Liver (tissue), 9 donors: ENCODE data around the gene SORCS2. TPM values are rescaled to one million over a fixed set of nuclear protein-coding genes. Genes with fewer than 3 reads are reported as not detected.

Source experiments
- DNase-seq: peaks from one replicate; pipeline ENCODE4 v3.0.0-alpha.2; 2017; ENCODE audit warnings: low spot score
- H3K27ac ChIP-seq, 2 donors: one replicate each; pipeline ENCODE4 v1.7.0; 2013; ENCODE audit warnings: inconsistent platforms in 2 of 2, low read length in 2 of 2, control low read depth in 1 of 2, low read depth in 1 of 2, mild to moderate bottlenecking in 1 of 2
- H3K27me3 ChIP-seq, 4 donors: one replicate each; pipeline versions ENCODE4 v1.6.1 to v1.7.0; 2013; ENCODE audit warnings: low read length in 3 of 4, inconsistent platforms in 1 of 4, mild to moderate bottlenecking in 1 of 4, moderate library complexity in 1 of 4; ENCODE audit not compliant: control insufficient read depth in 4 of 4, insufficient read depth in 4 of 4
- H3K36me3 ChIP-seq, 4 donors: one replicate each; pipeline versions ENCODE4 v1.6.1 to v1.7.0; 2013; ENCODE audit warnings: low read length in 3 of 4, mild to moderate bottlenecking in 3 of 4, low read depth in 1 of 4, moderate library complexity in 1 of 4; ENCODE audit not compliant: control insufficient read depth in 4 of 4, insufficient read depth in 3 of 4
- H3K4me1 ChIP-seq, 4 donors: one replicate each; pipeline versions ENCODE4 v1.6.1 to v1.7.0; 2013; ENCODE audit warnings: low read length in 3 of 4, mild to moderate bottlenecking in 3 of 4, moderate library complexity in 1 of 4; ENCODE audit not compliant: control insufficient read depth in 4 of 4, insufficient read depth in 4 of 4
- H3K4me3 ChIP-seq, 3 donors: one replicate each; pipeline versions ENCODE4 v1.6.1 to v1.7.0; 2013; ENCODE audit warnings: low read length in 3 of 3, control low read depth in 1 of 3, low read depth in 1 of 3, mild to moderate bottlenecking in 1 of 3
- H3K9ac ChIP-seq, 2 donors: one replicate each; pipeline ENCODE4 v1.7.0; 2013; ENCODE audit warnings: low read length in 2 of 2, mild to moderate bottlenecking in 2 of 2, moderate library complexity in 2 of 2, control low read depth in 1 of 2, low read depth in 1 of 2
- H3K9me3 ChIP-seq, 4 donors: one replicate each; pipeline versions ENCODE4 v1.6.1 to v1.7.0; 2013; ENCODE audit warnings: low read length in 3 of 4; ENCODE audit not compliant: control insufficient read depth in 4 of 4
- ATF3 ChIP-seq: IDR thresholded peaks from 2 replicates; pipeline ENCODE4 v1.6.1; 2016; ENCODE audit warnings: antibody characterized with exemption
- CTCF ChIP-seq: fragments of 150-350 bp; IDR thresholded peaks from 2 replicates; pipeline ENCODE4 v1.5.1; 2017; ENCODE audit warnings: improper control_type of control experiment, low read depth, low read length; ENCODE audit not compliant: missing input control
- EGR1 ChIP-seq, 2 donors: IDR thresholded peaks; 2 replicates each; pipeline ENCODE4 v1.6.1; 2016 to 2018; ENCODE audit warnings: antibody characterized with exemption in 2 of 2, low read depth in 2 of 2
- FOXA1 ChIP-seq: IDR thresholded peaks from 2 replicates; pipeline ENCODE4 v1.6.1; 2016; ENCODE audit warnings: antibody characterized with exemption
- FOXA2 ChIP-seq: IDR thresholded peaks from 2 replicates; pipeline ENCODE4 v1.6.1; 2016; ENCODE audit warnings: antibody characterized with exemption
- GABPA ChIP-seq, 2 donors: IDR thresholded peaks in 1 of 2; conservative IDR thresholded peaks in 1 of 2; 2 replicates each; pipeline ENCODE4 v1.6.1; 2016; ENCODE audit warnings: antibody characterized with exemption in 2 of 2, mild to moderate bottlenecking in 1 of 2, moderate library complexity in 1 of 2
- HNF4A ChIP-seq, 2 donors: conservative IDR thresholded peaks; 2 replicates each; pipeline ENCODE4 v1.6.1; 2016; ENCODE audit warnings: antibody characterized with exemption in 2 of 2, mild to moderate bottlenecking in 2 of 2
- HNF4G ChIP-seq: IDR thresholded peaks from 2 replicates; pipeline ENCODE4 v1.6.1; 2016; ENCODE audit warnings: antibody characterized with exemption
- JUND ChIP-seq, 2 donors: IDR thresholded peaks; 2 replicates each; pipeline ENCODE4 v1.6.1; 2016; ENCODE audit warnings: antibody characterized with exemption in 2 of 2
- MAX ChIP-seq: IDR thresholded peaks from 2 replicates; pipeline ENCODE4 v1.6.1; 2016; ENCODE audit warnings: antibody characterized with exemption
- NR2F2 ChIP-seq: IDR thresholded peaks from 2 replicates; pipeline ENCODE4 v1.6.1; 2016; ENCODE audit warnings: antibody characterized with exemption
- RAD21 ChIP-seq, 2 donors: IDR thresholded peaks; 2 replicates each; pipeline ENCODE4 v1.6.1; 2016; ENCODE audit warnings: antibody characterized with exemption in 2 of 2, mild to moderate bottlenecking in 2 of 2
- REST ChIP-seq: IDR thresholded peaks from 2 replicates; pipeline ENCODE4 v1.6.1; 2016; ENCODE audit warnings: antibody characterized with exemption, mild to moderate bottlenecking
- RXRA ChIP-seq, 2 donors: IDR thresholded peaks; 2 replicates each; pipeline ENCODE4 v1.6.1; 2017 to 2018; ENCODE audit warnings: antibody characterized with exemption in 2 of 2, mild to moderate bottlenecking in 1 of 2
- SP1 ChIP-seq: IDR thresholded peaks from 2 replicates; pipeline ENCODE4 v1.6.1; 2018; ENCODE audit warnings: antibody characterized with exemption, mild to moderate bottlenecking
- TAF1 ChIP-seq: conservative IDR thresholded peaks from 2 replicates; pipeline ENCODE4 v1.6.1; 2016; ENCODE audit warnings: antibody characterized with exemption, mild to moderate bottlenecking
- YY1 ChIP-seq: IDR thresholded peaks from 2 replicates; pipeline ENCODE4 v1.6.1; 2016; ENCODE audit warnings: antibody characterized with exemption, mild to moderate bottlenecking
- ZBTB33 ChIP-seq: IDR thresholded peaks from 2 replicates; pipeline ENCODE4 v1.6.1; 2016; ENCODE audit warnings: antibody characterized with exemption
- WGBS: extraction: QIAGEN DNeasy Blood & Tissue Kit; methylation state at CpG from one replicate; pipeline ENCODE4 v1.1.7; 2013; 5-methylcytosine and 5-hydroxymethylcytosine counted together
- polyA plus RNA-seq, 2 donors: library from polyadenylated mRNA; stranded (reverse) in 1 of 2; unstranded in 1 of 2; fragments of 200-250 nt in 1 of 2; fragments of >200 nt in 1 of 2; fragmentation: Nextera tagmentation in 1 of 2; extraction: Ambion mirVana in 1 of 2; gene quantifications; one replicate each; pipeline versions ENCODE4 v1.2.1 to v1.2.3, GENCODE V29; 2013 to 2015
- total RNA-seq, 2 donors: library from RNA; depleted of rRNA; stranded (reverse); fragments of >200 nt; gene quantifications; one replicate each; pipeline ENCODE4 v1.2.3, GENCODE V29; 2014
- donor health status: healthy.
- donor health status: healthy.
- donor health status: healthy.
- donor health status: healthy.
- donor health status: healthy.

Gene SORCS2
- total and polyA plus RNA-seq, 4 donors, result 0.10 to 1.4 (median 0.92) TPM

GRCh38 chr4:7233601-7234000 lies 41.3 kb downstream of the SORCS2 start:
- WGBS, result 92% methylated on average over 12 of the region's 12 CpGs
- Histone ChIP-seq H3K27me3 (no peaks in the 10 kb centered on the region), H3K27ac (no peak overlapping the region), H3K9me3 (no peaks in the 10 kb centered on the region), H3K9ac (no peak overlapping the region), H3K4me3 (no peak overlapping the region), H3K4me1 (no peaks in the 10 kb centered on the region), H3K36me3 (no peaks in the 10 kb centered on the region)
- DNase-seq, result no peak
- TF ChIP-seq TAF1, result no peak
- TF ChIP-seq YY1, result no peak
- no peak for TF ChIP-seq ZBTB33
- TF ChIP-seq MAX, result no peak
- no peak for TF ChIP-seq FOXA2
- TF ChIP-seq HNF4A (conservative IDR thresholded peaks at IDR 0.05), result no peak
- TF ChIP-seq HNF4G, result no peak
- no peak for TF ChIP-seq RXRA (IDR thresholded peaks at IDR 0.05)
- TF ChIP-seq GABPA (IDR thresholded peaks at IDR 0.05 in 1 of 2, conservative IDR thresholded peaks at IDR 0.05 in 1 of 2), result no peak
- no peak for TF ChIP-seq JUND (IDR thresholded peaks at IDR 0.05)
- no peak for TF ChIP-seq CTCF
- no peak for TF ChIP-seq REST
- no peak for TF ChIP-seq NR2F2

- Histone ChIP-seq H3K27me3 (no peaks in the 10 kb centered on the region), H3K27ac (no peak overlapping the region), H3K4me1 (no peaks in the 10 kb centered on the region), H3K36me3 (no peaks in the 10 kb centered on the region), H3K9me3 (no peaks in the 10 kb centered on the region), H3K4me3 (no peak overlapping the region), H3K9ac (no peak overlapping the region)
- 86% methylated on average over 14 of the region's 14 CpGs for WGBS
- TF ChIP-seq ZBTB33, result no peak
- no peak for TF ChIP-seq JUND (IDR thresholded peaks at IDR 0.05)
- TF ChIP-seq FOXA1, result no peak
- TF ChIP-seq RAD21 (IDR thresholded peaks at IDR 0.05), result no peak
- no peak for TF ChIP-seq HNF4A (conservative IDR thresholded peaks at IDR 0.05)
- TF ChIP-seq YY1, result no peak
- TF ChIP-seq RXRA (IDR thresholded peaks at IDR 0.05), result no peak
- no peak for TF ChIP-seq SP1
- no peak for TF ChIP-seq FOXA2
- TF ChIP-seq EGR1 (IDR thresholded peaks at IDR 0.05; ENCODE audit: low read depth in 2 of 2), result no peak
- no peak for TF ChIP-seq ATF3
- TF ChIP-seq MAX, result no peak
- no peak for DNase-seq
These were observed 42.2 kb downstream of the SORCS2 start for GRCh38 chr4:7234355-7235029.
